ENCODE measurements around the gene FBL. TPM values are rescaled to one million over a fixed set of nuclear protein-coding genes. Genes with fewer than 3 reads are reported as not detected.

Gene FBL
- total RNA-seq, 1 donor from 2014 or later = 500 TPM

GRCh38 chr19:39852882-39853281 lies 6.7 kb upstream of the FBL start:
- TF ChIP-seq CTCF (IDR thresholded peaks at IDR 0.05; ENCODE audit: insufficient read depth, low read length, severe bottlenecking) = no peak
- Histone ChIP-seq H3K36me3 (ENCODE audit: control insufficient read depth, insufficient read depth, low read length) (no peaks in the 10 kb centered on the region), H3K27me3 (ENCODE audit: control insufficient read depth, insufficient read depth, low read length) (no peaks in the 10 kb centered on the region), H3K4me3 (ENCODE audit: low read depth, low read length) (no peak overlapping the region)
- no peak for FAIRE-seq
- DNase-seq (ENCODE audit: low read depth) = no peak

- H3K36me3 ChIP-seq (ENCODE audit: control insufficient read depth, insufficient read depth, low read length) = no peaks in the 10 kb centered on the region
- H3K27me3 ChIP-seq (ENCODE audit: control insufficient read depth, insufficient read depth, low read length) = no peaks in the 10 kb centered on the region
- DNase-seq (ENCODE audit: low read depth) (peak; percentile 16), FAIRE-seq (no peak)
- H3K4me3 ChIP-seq (ENCODE audit: low read depth, low read length) = no peak overlapping the region
- no peak for TF ChIP-seq CTCF (IDR thresholded peaks at IDR 0.05; ENCODE audit: insufficient read depth, low read length, severe bottlenecking)
Observed at GRCh38 chr19:39850892-39851291, 4.7 kb upstream of the FBL start.

GRCh38 chr19:39848392-39848791 lies 2.2 kb upstream of the FBL start:
- no peaks in the 10 kb centered on the region for H3K36me3 ChIP-seq (ENCODE audit: control insufficient read depth, insufficient read depth, low read length)
- no peak for FAIRE-seq
- no peak for DNase-seq (ENCODE audit: low read depth)
- no peak overlapping the region for H3K4me3 ChIP-seq (ENCODE audit: low read depth, low read length)
- TF ChIP-seq CTCF (IDR thresholded peaks at IDR 0.05; ENCODE audit: insufficient read depth, low read length, severe bottlenecking) = no peak
- no peaks in the 10 kb centered on the region for H3K27me3 ChIP-seq (ENCODE audit: control insufficient read depth, insufficient read depth, low read length)

GRCh38 chr19:39847525-39847924 lies 1.3 kb upstream of the FBL start:
- FAIRE-seq (no peak), DNase-seq (ENCODE audit: low read depth) (no peak)
- no peak overlapping the region for H3K4me3 ChIP-seq (ENCODE audit: low read depth, low read length)
- TF ChIP-seq CTCF (IDR thresholded peaks at IDR 0.05; ENCODE audit: insufficient read depth, low read length, severe bottlenecking) = no peak
- H3K36me3 ChIP-seq (ENCODE audit: control insufficient read depth, insufficient read depth, low read length) = no peaks in the 10 kb centered on the region
- no peaks in the 10 kb centered on the region for H3K27me3 ChIP-seq (ENCODE audit: control insufficient read depth, insufficient read depth, low read length)

GRCh38 chr19:39846678-39847486 lies 703 bp upstream of the FBL start:
- DNase-seq (ENCODE audit: low read depth) = no peak
- FAIRE-seq = no peak
- H3K27me3 ChIP-seq (ENCODE audit: control insufficient read depth, insufficient read depth, low read length) = no peaks in the 10 kb centered on the region
- peak overlapping the region; percentile 95 for H3K4me3 ChIP-seq (ENCODE audit: low read depth, low read length)
- no peak for TF ChIP-seq CTCF (IDR thresholded peaks at IDR 0.05; ENCODE audit: insufficient read depth, low read length, severe bottlenecking)
- no peaks in the 10 kb centered on the region for H3K36me3 ChIP-seq (ENCODE audit: control insufficient read depth, insufficient read depth, low read length)

GRCh38 chr19:39845584-39845932 lies 621 bp downstream of the FBL start:
- H3K27me3 ChIP-seq (ENCODE audit: control insufficient read depth, insufficient read depth, low read length) = no peaks in the 10 kb centered on the region
- H3K36me3 ChIP-seq (ENCODE audit: control insufficient read depth, insufficient read depth, low read length) = no peaks in the 10 kb centered on the region
- no peak for FAIRE-seq
- peak overlapping the region; percentile 95 for H3K4me3 ChIP-seq (ENCODE audit: low read depth, low read length)
- DNase-seq (ENCODE audit: low read depth) = no peak
- peak; percentile 9 for TF ChIP-seq CTCF (IDR thresholded peaks at IDR 0.05; ENCODE audit: insufficient read depth, low read length, severe bottlenecking)
